Astrocyte (in vitro differentiated cells and primary cell): Measurements from ENCODE around the gene PSENEN.

Experiments
- EZH2 ChIP-seq: IDR thresholded peaks from 2 replicates; pipeline ENCODE4 v1.6.1; 2012; ENCODE audit warnings: mild to moderate bottlenecking, low read length, inconsistent platforms; ENCODE audit not compliant: insufficient read depth
- TF ChIP-seq, protein P1 (sequence below): IDR thresholded peaks from 2 replicates; pipeline ENCODE4 v1.5.1; 2011; ENCODE audit warnings: low read depth, mild to moderate bottlenecking, inconsistent platforms, low read length, moderate library complexity; ENCODE audit not compliant: insufficient read depth

DNA sequence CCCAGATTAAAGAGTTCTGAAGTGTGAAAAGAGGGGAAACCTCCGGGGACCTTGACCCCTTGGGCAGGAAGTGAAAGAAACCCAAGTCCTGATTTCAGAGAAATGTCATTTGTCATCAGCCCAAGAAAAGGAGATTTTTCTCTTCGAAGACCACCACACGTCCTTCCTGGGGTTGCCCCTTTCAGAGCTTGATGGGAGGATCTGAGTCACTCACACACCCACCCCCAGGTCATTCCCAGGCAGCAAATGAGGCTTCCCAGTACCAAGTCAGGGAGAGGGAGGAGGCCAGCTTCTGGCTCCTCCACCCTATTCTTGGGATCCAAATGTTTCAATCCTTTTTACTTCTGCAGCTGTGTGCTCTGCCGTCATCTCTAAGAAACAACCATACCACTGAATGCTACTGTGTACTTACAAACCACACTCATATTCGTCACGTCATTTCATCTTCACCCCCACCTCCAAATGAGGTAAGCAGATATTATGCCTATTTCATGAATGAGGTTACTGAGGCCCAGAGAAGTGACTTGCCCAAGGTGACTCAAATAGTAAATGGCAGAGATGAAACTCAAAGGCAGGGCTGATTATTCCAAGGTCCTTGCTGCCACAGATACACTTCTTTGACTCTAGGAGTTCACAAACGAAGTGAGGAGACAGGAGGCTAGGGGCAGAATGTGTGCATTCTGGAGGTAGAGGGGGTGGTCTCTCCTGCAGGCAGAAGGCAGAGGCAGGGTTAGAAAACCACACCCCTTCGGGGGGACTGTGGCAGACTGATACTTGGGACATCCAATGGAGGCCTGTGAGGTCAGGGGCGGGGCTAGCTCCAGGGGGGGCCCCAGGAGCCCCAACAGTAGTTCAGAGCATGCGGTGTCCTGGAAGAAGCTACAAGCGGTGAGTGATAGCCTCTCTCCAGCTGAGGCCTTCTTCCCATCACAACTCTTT lies 32.6 kb upstream of the PSENEN start:
- TF ChIP-seq EZH2 = no peak
- TF ChIP-seq, protein P1, sequence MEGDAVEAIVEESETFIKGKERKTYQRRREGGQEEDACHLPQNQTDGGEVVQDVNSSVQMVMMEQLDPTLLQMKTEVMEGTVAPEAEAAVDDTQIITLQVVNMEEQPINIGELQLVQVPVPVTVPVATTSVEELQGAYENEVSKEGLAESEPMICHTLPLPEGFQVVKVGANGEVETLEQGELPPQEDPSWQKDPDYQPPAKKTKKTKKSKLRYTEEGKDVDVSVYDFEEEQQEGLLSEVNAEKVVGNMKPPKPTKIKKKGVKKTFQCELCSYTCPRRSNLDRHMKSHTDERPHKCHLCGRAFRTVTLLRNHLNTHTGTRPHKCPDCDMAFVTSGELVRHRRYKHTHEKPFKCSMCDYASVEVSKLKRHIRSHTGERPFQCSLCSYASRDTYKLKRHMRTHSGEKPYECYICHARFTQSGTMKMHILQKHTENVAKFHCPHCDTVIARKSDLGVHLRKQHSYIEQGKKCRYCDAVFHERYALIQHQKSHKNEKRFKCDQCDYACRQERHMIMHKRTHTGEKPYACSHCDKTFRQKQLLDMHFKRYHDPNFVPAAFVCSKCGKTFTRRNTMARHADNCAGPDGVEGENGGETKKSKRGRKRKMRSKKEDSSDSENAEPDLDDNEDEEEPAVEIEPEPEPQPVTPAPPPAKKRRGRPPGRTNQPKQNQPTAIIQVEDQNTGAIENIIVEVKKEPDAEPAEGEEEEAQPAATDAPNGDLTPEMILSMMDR = no peak
